ENCODE measurements around the gene ANGPTL8.

- TF ChIP-seq ETV5 (CRISPR knock-in tag; IDR thresholded peaks at IDR 0.05; ENCODE audit: borderline replicate concordance) = peak; percentile 68; the same call in 1 of the 2 replicates
- no peak for TF ChIP-seq ZNF761 (CRISPR knock-in tag; conservative IDR thresholded peaks at IDR 0.05)
- no peak for TF ChIP-seq LBX2 (CRISPR knock-in tag; IDR thresholded peaks at IDR 0.05; ENCODE audit: borderline replicate concordance)
- TF ChIP-seq HINFP (CRISPR knock-in tag; IDR thresholded peaks at IDR 0.05; ENCODE audit: low read depth) = no peak
- TF ChIP-seq ZFP62 (CRISPR knock-in tag; IDR thresholded peaks at IDR 0.05) = no peak
These were observed 29.4 kb downstream of the ANGPTL8 start for GRCh38 chr19:11268783-11269267.

All from HepG2 (cell line).